ENCODE results near the gene LOC128125822.
"Not testable (repeated sequence)": the region's sequence is repeated elsewhere in the genome, so short reads cannot be mapped to it uniquely, and the experiment has no call there.

The LOC128125822 gene

DNA sequence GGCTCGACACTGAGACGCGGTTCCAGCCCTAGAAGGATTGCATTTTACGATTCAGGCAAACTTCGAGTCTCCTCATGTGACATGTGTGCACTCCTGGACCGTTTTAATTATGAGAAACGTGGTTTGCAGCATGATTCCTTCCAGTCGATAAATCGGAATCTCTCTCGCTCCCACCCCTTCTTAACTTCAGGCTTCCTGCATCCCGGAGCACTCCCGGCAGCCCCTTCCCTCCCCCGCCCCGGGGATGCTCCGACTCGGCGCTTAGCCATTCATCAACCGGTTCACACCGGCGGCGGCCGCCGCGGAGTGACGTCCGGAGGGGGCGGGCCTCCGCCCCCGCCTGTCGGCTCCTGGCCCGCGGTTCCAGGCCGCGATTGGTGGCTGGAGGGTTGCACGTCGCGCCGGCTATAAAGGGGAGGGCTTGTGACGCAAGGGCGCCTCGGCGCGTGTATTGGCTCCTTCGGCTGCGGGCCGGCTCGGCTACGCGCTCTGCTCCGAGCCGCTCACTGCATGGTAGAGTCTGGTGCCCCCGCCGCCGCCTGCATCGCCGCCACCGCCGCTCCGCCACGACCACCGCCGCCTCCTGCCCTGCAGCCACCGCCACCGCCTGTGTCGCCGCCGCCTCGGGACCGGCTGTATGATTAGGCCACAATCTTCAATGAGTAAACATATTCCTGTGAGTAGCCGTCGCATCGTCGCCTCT lies at the start of gene LOC128125822, which contains the start of gene PTP4A1:
Gene LOC128125822, plus strand, starts transcription at position 437 of the 703 bp plus-strand sequence.
Gene PTP4A1, plus strand, starts transcription at position 437 of the 703 bp plus-strand sequence. CDS start 4,401 bp downstream, outside the sequence.
- intact Hi-C loops (cut with DNase I; ENCODE audit: low total_unique reads), result no loop called here
- WGBS, 2 donors, result 1% methylated on average over 19 to 48 of the region's 73 CpGs
- TF ChIP-seq POLR2A (IDR thresholded peaks at IDR 0.05), result peak in 1 of 2 donors; percentile 93
- TF ChIP-seq, protein P1, sequence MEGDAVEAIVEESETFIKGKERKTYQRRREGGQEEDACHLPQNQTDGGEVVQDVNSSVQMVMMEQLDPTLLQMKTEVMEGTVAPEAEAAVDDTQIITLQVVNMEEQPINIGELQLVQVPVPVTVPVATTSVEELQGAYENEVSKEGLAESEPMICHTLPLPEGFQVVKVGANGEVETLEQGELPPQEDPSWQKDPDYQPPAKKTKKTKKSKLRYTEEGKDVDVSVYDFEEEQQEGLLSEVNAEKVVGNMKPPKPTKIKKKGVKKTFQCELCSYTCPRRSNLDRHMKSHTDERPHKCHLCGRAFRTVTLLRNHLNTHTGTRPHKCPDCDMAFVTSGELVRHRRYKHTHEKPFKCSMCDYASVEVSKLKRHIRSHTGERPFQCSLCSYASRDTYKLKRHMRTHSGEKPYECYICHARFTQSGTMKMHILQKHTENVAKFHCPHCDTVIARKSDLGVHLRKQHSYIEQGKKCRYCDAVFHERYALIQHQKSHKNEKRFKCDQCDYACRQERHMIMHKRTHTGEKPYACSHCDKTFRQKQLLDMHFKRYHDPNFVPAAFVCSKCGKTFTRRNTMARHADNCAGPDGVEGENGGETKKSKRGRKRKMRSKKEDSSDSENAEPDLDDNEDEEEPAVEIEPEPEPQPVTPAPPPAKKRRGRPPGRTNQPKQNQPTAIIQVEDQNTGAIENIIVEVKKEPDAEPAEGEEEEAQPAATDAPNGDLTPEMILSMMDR (IDR thresholded peaks at IDR 0.05), result no peak
- peak within 1 kb of the TSS; percentile 99 for H3K4me3 ChIP-seq (ENCODE audit: low read depth, poor library complexity, severe bottlenecking)
- DNase-seq (ENCODE audit: low spot score in 2 of 2), result peak; percentile 96 to 100

- H3K4me3 ChIP-seq (ENCODE audit: low read depth, poor library complexity, severe bottlenecking); intact Hi-C loops (cut with DNase I; ENCODE audit: low total_unique reads); DNase-seq (ENCODE audit: low spot score in 2 of 2): not testable (repeated sequence)
- 86 to 89% methylated on average over 7 of the region's 7 CpGs for WGBS, 2 donors
Measured at GRCh38 chr6:63522911-63523287, 49.4 kb upstream of the LOC128125822 start.

- WGBS, 2 donors, result 95% methylated on average over 4 of the region's 4 CpGs
- H3K4me3 ChIP-seq (ENCODE audit: low read depth, poor library complexity, severe bottlenecking), result no peak overlapping the region
- intact Hi-C loops (cut with DNase I; ENCODE audit: low total_unique reads), result no loop called here
- no peak for DNase-seq (ENCODE audit: low spot score in 2 of 2)
- no peak for TF ChIP-seq POLR2A (IDR thresholded peaks at IDR 0.05)
- TF ChIP-seq, protein P1 (IDR thresholded peaks at IDR 0.05), result no peak
Measured at GRCh38 chr6:63523630-63524029, 48.6 kb upstream of the LOC128125822 start.

DNA sequence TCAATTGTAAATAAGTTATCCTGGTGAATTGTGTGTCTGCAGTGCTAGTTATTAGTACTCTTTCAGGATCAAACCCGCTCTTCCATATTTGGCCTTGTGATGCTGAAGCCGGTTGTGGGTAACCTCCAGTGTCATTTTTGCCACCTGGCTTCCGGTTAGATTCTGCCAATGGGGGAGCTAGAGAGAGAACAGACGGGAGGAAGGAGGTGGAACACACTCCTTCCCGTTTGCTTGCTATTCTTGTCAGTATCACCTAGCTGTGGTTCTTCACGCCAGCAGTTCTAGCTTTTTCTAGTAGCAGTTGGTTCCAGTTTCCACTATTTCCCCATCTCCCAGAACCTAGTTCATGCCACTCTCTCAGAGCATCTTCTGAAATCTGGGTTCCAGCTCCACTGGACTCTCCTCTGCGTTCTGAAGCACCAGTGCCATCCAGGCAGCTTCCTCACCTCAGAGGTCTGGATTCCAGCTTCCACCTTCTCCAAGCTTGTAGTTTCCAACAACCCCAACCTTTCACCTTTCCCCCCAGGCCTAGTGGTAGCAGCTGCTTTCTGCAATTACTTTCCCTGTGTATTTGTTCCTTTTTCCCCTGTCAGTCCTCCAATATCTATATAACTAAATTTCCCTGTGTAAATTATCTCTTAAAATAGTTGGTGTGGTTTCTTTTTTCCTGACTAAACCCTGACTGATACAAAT lies 46.9 kb upstream of the LOC128125822 start:
- H3K4me3 ChIP-seq (ENCODE audit: low read depth, poor library complexity, severe bottlenecking), result no peak overlapping the region
- 76% methylated on average over 7 of the region's 7 CpGs for WGBS, 2 donors
- intact Hi-C loops (cut with DNase I; ENCODE audit: low total_unique reads), result no loop called here
- TF ChIP-seq, protein P1 (IDR thresholded peaks at IDR 0.05), result no peak
- TF ChIP-seq POLR2A (IDR thresholded peaks at IDR 0.05), result no peak
- no peak for DNase-seq (ENCODE audit: low spot score in 2 of 2)

DNA sequence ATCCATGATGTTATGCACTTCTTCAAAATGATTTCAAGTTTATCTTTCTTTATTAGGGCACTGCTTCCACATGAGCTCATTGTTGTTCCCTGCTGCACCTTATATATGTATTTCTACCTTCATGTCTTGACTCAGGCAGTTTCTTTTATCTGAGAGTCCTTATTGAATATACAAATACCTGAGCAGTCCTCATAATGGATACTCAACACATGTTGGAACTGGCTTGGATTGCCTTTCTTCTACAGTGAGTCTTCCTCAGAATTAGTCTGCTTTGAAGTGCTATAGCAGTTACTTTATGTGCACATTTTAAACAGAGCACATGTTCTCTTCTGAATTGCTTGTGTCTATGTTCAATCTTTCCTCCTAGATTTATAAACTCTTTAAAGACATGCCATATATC lies 45.3 kb upstream of the LOC128125822 start:
- intact Hi-C loops (cut with DNase I; ENCODE audit: low total_unique reads), result no loop called here
- H3K4me3 ChIP-seq (ENCODE audit: low read depth, poor library complexity, severe bottlenecking), result no peak overlapping the region
- DNase-seq (ENCODE audit: low spot score in 2 of 2), result no peak
- no peak for TF ChIP-seq POLR2A (IDR thresholded peaks at IDR 0.05)
- TF ChIP-seq, protein P1 (IDR thresholded peaks at IDR 0.05), result no peak

GRCh38 chr6:63527658-63528514 lies 44.4 kb upstream of the LOC128125822 start:
- TF ChIP-seq, protein P1 (IDR thresholded peaks at IDR 0.05), result no peak
- no peak for TF ChIP-seq POLR2A (IDR thresholded peaks at IDR 0.05)
- WGBS, 2 donors, result 61 to 66% methylated on average over 6 of the region's 6 CpGs
- intact Hi-C loops (cut with DNase I; ENCODE audit: low total_unique reads), result no loop called here
- no peak overlapping the region for H3K4me3 ChIP-seq (ENCODE audit: low read depth, poor library complexity, severe bottlenecking)
- peak in 1 of 2 donors; percentile 59 for DNase-seq (ENCODE audit: low spot score in 2 of 2)

Data from lower leg skin (tissue), 4 donors.